C4-2B (cell line): Measurements from ENCODE around the gene UQCRC1.
A peak's percentile ranks its signal among the peaks of the same experiment; 100 is the strongest.

Experiments
- H3K27ac ChIP-seq: fragments of 450-650 bp; 2 replicates; pipeline ENCODE4 v1.5.1; 2017
- ZFX ChIP-seq: fragments of 450-650 bp; IDR thresholded peaks from 2 replicates; pipeline ENCODE4 v1.6.1; 2017
- TF ChIP-seq, protein P1 (sequence below): fragments of 450-650 bp; conservative IDR thresholded peaks from 2 replicates; pipeline ENCODE4 v1.5.1; 2017; ENCODE audit warnings: mild to moderate bottlenecking

UQCRC1 gene

DNA sequence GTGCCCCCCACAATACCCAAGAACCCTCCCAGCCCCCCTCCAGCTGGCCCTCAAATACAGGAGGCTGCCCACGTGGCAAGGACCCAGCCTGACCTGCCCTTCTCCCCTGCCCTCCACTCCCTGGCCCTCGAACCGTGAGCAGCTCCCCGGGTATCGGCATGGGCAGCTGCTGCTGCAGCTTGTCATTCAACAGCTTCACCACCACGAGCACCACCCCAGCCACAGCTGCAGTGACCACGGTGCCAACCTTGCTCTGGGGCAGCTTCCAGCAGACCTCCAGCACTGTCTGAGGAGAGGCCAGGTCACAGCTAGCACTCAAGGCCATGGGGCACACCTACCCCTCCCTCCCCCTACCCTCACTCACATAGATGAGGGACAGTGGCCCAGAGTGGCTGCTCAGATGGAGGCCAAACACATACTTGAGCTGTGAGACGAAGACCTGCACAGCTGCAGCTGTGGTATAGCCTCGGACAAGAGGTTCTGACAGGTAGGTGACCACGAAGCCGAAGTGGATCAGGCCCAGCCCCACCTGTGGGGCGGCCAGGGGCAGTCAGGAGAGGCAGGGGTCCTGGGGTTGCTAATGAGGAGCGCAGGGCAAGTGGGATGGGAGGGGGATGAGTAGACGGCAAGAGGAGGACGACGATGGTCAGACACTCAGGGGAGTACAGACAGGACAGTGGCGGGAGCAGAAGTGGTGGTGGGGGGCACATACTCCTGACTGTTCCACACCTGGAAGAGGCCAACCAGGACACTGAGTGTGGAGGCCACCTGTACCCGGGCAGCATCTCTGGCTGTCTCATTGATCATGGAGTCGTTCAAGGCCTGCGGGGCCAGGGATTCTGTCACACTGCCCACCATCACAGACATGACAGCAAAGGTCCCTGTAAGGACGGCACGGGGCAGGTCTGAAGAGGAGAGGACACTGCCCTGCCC lies 22.3 kb upstream of the UQCRC1 start:
- no peak for TF ChIP-seq ZFX
- TF ChIP-seq, protein P1, sequence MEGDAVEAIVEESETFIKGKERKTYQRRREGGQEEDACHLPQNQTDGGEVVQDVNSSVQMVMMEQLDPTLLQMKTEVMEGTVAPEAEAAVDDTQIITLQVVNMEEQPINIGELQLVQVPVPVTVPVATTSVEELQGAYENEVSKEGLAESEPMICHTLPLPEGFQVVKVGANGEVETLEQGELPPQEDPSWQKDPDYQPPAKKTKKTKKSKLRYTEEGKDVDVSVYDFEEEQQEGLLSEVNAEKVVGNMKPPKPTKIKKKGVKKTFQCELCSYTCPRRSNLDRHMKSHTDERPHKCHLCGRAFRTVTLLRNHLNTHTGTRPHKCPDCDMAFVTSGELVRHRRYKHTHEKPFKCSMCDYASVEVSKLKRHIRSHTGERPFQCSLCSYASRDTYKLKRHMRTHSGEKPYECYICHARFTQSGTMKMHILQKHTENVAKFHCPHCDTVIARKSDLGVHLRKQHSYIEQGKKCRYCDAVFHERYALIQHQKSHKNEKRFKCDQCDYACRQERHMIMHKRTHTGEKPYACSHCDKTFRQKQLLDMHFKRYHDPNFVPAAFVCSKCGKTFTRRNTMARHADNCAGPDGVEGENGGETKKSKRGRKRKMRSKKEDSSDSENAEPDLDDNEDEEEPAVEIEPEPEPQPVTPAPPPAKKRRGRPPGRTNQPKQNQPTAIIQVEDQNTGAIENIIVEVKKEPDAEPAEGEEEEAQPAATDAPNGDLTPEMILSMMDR = no peak
- no peak overlapping the region for H3K27ac ChIP-seq

DNA sequence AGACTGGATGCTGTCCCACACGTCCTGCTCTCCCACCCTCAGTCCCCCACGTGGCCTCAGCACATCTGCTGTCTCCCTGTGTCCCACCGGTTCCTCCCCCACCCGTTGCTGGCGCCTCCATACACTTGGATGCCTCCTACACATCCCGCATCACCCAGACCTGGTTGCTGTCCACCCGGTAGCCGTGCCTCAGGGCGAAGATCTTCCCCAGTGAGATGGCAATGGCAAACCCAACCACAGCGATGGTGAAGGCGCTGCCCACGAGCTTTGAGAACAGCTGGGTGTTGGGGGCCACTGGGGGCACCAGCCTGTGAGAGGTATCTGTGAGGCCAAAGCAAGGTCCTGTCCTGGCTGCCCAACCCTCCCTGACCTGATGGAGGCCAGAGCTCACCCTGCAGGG lies 21.4 kb upstream of the UQCRC1 start:
- H3K27ac ChIP-seq = no peak overlapping the region
- no peak for TF ChIP-seq ZFX
- TF ChIP-seq, protein P1 = no peak

DNA sequence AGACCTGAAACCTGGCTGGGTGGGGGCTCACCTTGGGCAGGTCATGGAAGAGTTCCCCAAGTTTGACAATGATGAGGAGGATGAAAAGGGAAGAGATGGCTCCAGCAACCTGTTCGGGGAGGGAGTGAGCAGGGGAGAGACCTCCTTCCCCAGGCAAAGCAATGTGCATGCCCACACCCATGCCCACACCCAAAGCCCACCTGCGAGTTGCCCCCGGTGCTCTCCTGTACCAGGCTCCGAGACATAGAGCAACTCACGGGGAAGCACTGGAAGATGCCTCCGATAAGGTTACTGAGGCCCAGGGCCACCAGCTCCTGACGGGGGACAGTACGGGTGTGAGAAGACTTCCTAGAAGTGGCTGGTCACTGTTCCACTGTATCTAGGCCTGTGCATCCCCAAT lies 21.0 kb upstream of the UQCRC1 start:
- TF ChIP-seq, protein P1 = no peak
- TF ChIP-seq ZFX = no peak
- H3K27ac ChIP-seq = no peak overlapping the region

- no peak overlapping the region for H3K27ac ChIP-seq
- TF ChIP-seq, protein P1 = no peak
- TF ChIP-seq ZFX = no peak
Measured at GRCh38 chr3:48629894-48630293, 20.4 kb upstream of the UQCRC1 start.

DNA sequence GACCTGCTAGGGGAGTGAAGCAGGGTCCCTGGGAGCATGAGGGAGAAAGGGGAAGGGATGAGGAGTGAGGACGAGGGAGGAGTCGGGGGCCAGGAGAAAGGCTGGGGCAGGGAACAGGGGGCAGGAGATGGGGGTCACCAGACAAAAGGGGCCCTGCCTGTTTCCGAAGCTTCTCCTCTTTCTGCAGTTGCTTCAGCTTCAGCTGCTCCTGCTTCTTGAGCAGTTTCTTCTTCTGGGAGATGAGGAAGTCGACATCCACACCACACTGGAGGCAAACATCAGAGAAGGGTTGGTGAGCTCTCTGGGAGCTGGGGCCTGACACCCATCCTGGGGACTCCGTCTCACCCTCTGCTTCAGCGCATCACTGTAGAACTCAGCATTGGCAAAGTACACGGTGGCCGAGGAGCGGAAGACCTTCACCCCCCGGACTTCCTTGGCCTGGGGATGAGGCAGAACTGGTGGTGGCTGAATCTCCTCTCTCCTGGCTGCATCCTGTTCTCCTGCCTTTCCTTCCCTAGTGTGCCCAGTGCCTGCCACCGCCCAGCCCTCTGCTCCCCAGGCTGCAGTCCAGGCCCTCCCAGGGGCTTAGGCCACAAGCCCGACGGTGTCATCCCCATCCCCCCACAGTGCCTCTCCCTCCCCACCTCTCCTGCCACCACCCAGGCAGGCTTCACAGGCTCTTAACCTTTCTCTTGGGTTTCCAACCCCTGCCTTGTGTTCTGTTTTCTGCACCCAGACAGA lies 19.0 kb upstream of the UQCRC1 start:
- no peak overlapping the region for H3K27ac ChIP-seq
- TF ChIP-seq, protein P1 = no peak
- no peak for TF ChIP-seq ZFX

- no peak overlapping the region for H3K27ac ChIP-seq
- TF ChIP-seq, protein P1 = no peak
Measured at GRCh38 chr3:48625600-48625999, 16.2 kb upstream of the UQCRC1 start.

- TF ChIP-seq, protein P1 = no peak
- TF ChIP-seq ZFX = no peak
- peak overlapping the region; percentile 67 for H3K27ac ChIP-seq
Measured at GRCh38 chr3:48624767-48625166, 15.3 kb upstream of the UQCRC1 start.
